K562 (cell line): ENCODE measurements around the gene DLK2. TPM values are rescaled to one million over a fixed set of nuclear protein-coding genes. Genes with fewer than 3 reads are reported as not detected.

Experiments
- polyA plus RNA-seq, 8 experiments: library from polyadenylated mRNA; depleted of rRNA in 4 of 8; stranded (reverse) in 5 of 8; unstranded in 3 of 8; fragments of >200 nt; fragmentation: Nextera tagmentation in 2 of 8; fragmentation: Illumina TruSeq in 1 of 8; extraction: Ambion mirVana in 2 of 8; extraction: Trizol in 1 of 8; gene quantifications; 2 replicates each; pipeline versions ENCODE4 v1.2.1 to v1.2.3, GENCODE V29; 2011 to 2014; ENCODE audit warnings: inconsistent platforms in 1 of 8, missing spikeins in 1 of 8
- total RNA-seq, 7 experiments: library from RNA; depleted of rRNA in 6 of 7; stranded (reverse); fragments of >200 nt in 6 of 7; fragmentation: Illumina TruSeq in 2 of 7; extraction: Trizol in 2 of 7; gene quantifications; 2 replicates each; pipeline versions ENCODE4 v1.2.1 to v1.2.3, GENCODE V29; 2011 to 2021; ENCODE audit warnings: low replicate concordance in 1 of 7
- TF ChIP-seq, protein P1 (sequence below), 2 experiments: fragments of 450-650 bp; formaldehyde crosslinking in 1 of 2; IDR thresholded peaks; 2 replicates each; pipeline versions ENCODE4 v1.4.0 to v1.6.1; 2014 to 2020; ENCODE audit warnings: mild to moderate bottlenecking in 2 of 2, borderline replicate concordance in 1 of 2, low read depth in 1 of 2

DLK2 gene
- total and polyA plus RNA-seq, 9 of the 15 experiments (the other 6 are each of a cell fraction or from before 2014, with no cell fraction given) = 0.11 to 0.53 (median 0.29) TPM; not detected in 3

DNA sequence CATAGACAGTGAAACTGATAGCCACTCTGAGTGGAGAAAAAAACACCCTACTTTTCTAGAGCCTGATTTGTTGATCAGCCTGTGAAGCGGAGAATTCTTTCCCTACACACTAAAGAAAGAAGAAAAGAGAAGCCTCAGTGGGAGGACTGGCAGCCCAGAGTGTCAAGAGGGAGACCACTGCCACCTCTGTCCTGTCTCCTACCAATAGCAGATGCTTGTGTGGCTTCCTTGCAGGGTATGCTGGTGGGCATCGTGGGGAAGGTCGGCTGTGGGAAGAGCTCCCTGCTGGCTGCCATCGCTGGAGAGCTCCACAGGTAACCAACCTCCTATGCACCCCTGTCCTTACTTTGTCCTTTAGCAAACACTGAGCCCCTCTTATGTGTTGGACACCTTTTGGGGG, 17.6 kb downstream of the DLK2 start (continued):
- TF ChIP-seq, protein P1, sequence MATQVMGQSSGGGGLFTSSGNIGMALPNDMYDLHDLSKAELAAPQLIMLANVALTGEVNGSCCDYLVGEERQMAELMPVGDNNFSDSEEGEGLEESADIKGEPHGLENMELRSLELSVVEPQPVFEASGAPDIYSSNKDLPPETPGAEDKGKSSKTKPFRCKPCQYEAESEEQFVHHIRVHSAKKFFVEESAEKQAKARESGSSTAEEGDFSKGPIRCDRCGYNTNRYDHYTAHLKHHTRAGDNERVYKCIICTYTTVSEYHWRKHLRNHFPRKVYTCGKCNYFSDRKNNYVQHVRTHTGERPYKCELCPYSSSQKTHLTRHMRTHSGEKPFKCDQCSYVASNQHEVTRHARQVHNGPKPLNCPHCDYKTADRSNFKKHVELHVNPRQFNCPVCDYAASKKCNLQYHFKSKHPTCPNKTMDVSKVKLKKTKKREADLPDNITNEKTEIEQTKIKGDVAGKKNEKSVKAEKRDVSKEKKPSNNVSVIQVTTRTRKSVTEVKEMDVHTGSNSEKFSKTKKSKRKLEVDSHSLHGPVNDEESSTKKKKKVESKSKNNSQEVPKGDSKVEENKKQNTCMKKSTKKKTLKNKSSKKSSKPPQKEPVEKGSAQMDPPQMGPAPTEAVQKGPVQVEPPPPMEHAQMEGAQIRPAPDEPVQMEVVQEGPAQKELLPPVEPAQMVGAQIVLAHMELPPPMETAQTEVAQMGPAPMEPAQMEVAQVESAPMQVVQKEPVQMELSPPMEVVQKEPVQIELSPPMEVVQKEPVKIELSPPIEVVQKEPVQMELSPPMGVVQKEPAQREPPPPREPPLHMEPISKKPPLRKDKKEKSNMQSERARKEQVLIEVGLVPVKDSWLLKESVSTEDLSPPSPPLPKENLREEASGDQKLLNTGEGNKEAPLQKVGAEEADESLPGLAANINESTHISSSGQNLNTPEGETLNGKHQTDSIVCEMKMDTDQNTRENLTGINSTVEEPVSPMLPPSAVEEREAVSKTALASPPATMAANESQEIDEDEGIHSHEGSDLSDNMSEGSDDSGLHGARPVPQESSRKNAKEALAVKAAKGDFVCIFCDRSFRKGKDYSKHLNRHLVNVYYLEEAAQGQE (IDR thresholded peaks at IDR 0.05; ENCODE audit: borderline replicate concordance) = no peak
- TF ChIP-seq, protein P1 (CRISPR knock-in tag; IDR thresholded peaks at IDR 0.05; ENCODE audit: low read depth) = no peak
- TF ChIP-seq, all 486 proteins: peak for 0
